HG03196 (cell line): ENCODE results near the gene PPP1R3G.
"Not testable (repeated sequence)": the region's sequence is repeated elsewhere in the genome, so short reads cannot be mapped to it uniquely, and the experiment has no call there.

Source experiments
- ATAC-seq: cut with Tn5 transposase; IDR thresholded peaks from one replicate; pipeline ENCODE4 v1.9.1; 2021; ENCODE audit not compliant: unreplicated experiment

Gene PPP1R3G

GRCh38 chr6:5084781-5085647 is at the start of gene PPP1R3G:
TSS of gene PPP1R3G (plus strand) at chr6:5085341. CDS start at chr6:5085486, 145 bp downstream.
- no peak for ATAC-seq

DNA sequence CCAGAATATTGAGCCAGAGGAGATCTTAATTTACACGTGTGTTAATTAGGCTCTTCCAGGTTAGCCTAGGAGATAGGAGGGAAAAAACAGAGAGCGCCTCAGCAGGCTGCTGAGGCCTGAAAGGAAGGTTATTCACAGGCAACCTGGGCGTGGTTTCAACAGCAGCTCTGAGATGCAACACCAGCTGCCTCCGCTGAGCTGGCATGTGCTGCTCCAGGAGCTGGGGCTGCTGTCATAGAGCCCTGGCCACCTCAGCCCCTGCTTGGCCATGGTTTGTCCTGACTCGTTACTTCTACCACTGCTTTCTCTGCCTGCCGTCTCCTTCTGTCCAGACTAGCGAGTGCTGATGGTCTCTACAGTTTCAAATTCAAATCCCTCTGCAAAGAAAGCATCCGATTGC is 48.9 kb upstream of the PPP1R3G start:
- no peak for ATAC-seq

GRCh38 chr6:5041955-5042354 is 43.2 kb upstream of the PPP1R3G start:
- ATAC-seq = no peak

GRCh38 chr6:5042436-5042835 is 42.7 kb upstream of the PPP1R3G start:
- no peak for ATAC-seq

- no peak for ATAC-seq
Observed at GRCh38 chr6:5044866-5045265, 40.3 kb upstream of the PPP1R3G start.

- ATAC-seq = no peak
Observed at GRCh38 chr6:5045416-5045815, 39.7 kb upstream of the PPP1R3G start.

DNA sequence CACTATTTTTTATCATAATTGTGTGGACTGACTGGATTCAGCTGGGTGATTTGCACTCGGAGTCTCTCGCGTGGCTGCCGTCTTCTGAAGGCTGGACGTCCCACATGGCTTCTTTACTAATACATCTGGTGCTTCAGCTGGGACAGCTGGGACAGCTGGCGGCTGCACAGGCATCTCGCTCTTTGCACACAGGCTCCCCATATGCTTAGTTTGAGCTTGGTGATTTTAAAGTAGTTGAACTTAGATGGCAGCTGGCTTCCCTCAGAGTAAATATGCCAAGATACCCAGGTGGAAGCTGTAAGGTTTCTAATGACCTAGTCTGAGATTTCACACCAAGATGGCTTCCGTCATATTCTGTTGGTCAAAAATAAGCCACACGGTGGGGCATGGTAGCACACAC is 38.7 kb upstream of the PPP1R3G start:
- ATAC-seq = no peak

DNA sequence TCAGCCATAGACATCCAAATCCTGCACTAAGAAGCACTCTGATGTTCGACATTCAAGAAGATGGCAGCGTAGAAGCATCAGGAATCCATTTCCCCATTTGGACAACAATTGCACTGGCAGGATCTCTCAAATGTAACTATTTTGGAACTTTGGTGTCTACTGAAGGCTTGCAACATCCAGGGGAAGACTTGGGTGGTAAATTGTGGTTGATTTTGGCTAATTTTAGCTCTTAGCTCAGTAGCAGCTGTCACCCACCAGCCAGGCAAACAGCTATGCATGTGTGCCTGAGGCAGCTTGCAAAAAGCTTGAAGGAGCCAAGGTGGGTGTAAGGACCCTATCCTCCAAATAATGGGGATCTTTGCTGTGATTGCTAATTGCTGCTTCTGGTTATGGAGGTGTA is 35.1 kb upstream of the PPP1R3G start:
- ATAC-seq = no peak

DNA sequence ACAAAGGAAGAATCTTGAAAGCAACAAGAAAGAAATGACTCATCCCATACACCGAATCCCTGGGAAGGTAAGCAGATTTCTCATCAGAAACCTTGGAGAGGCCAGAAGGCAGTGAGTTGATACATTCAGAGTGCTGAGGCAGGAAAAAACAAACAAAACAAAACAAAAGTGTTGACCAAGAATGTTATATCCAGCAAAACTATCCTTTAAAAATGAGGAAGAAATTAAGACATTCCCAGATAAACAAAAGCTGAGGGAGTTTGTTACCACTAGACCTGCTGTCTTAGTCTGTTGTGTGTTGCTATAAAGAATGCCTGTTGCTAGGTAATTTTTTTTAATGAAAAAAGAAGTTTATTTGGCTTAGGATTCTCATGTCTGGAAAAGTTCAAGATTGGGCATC is 33.7 kb upstream of the PPP1R3G start:
- no peak for ATAC-seq

DNA sequence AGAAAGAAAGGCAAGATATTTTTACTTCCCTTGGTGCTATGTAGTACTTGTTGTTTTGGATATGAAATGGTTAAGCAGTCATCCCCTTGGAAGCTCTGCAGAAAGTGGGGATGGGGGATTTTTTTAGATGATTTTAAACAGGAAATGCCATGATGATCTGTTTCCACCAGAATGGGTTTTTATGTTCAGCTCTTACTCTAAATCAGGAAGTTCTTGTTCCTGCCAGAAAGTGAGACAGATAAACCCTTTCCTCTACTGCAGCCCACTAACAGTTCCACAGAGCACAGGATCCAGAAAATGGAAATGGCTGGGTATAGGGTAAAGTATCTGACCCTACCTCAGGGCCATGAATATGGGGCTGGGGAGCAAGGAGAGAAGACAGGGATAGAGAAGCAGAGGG is 32.1 kb upstream of the PPP1R3G start:
- ATAC-seq = no peak

DNA sequence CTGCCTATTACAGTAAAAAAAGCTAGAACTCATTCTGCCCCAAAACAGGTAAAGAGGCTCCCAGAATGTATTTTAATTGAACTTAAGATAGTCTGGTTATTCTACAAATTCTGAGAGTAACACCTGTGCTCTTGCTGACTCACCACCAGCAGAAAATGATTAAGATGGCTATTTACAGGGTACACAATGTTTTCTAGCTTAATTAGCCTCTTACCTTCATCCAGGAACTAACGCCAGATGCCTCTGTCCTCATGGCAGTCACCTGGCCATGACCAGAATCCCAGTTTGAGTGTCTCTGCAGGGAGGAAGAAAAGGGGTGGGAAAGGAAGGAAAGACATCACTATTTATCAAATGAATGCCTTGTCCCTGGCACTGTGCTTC is 31.3 kb upstream of the PPP1R3G start:
- ATAC-seq = no peak

DNA sequence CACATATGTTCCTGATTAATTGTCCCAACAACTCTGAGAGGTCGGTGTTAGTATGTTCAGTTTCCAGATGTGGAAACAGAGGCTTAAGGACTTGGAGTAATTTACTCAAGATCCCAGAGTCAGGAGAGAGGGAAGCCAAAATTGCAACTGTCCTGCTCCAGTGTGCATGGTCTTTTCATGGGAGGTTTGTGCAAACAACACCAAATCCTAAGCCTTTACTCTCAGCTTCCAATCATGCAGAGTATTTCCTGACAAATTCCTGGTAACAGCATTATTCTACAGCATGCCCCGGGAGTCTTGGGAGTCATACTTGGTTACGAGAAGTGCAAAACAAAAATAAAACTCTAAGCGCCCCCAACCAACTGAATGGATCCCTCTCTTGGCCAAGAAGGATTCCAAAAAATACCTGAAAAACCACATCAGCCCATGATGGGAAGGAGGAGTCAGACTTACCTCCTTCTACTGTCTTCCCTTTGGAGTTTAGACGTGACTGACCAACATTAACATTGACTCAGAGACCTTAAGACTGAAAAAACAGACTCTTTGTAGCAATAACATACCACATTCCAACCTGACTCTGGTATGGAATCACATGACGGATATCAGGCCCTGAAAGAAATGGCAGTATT is 30.8 kb upstream of the PPP1R3G start:
- no peak for ATAC-seq

GRCh38 chr6:5055118-5055517 is 30.0 kb upstream of the PPP1R3G start:
- ATAC-seq = no peak

DNA sequence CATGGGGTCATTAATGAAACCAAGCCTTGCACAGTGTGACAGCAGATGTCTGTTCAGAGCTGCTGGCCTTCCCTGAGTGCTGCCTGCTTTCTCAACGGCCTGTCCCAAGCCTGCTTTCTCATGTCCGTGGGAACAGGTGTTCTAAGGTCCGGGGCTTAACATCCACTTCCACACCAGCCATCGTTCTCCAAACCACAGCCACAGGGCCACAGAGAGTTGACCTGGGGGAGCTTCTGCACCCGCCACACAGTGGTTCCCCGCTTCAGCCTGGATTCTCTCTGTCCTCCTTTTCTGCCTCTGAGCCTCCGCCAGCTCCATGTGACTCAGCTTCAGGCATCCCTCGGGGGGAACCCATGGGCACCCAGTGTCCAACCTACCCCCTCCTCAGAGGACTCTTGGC is 26.9 kb upstream of the PPP1R3G start:
- ATAC-seq = no peak

DNA sequence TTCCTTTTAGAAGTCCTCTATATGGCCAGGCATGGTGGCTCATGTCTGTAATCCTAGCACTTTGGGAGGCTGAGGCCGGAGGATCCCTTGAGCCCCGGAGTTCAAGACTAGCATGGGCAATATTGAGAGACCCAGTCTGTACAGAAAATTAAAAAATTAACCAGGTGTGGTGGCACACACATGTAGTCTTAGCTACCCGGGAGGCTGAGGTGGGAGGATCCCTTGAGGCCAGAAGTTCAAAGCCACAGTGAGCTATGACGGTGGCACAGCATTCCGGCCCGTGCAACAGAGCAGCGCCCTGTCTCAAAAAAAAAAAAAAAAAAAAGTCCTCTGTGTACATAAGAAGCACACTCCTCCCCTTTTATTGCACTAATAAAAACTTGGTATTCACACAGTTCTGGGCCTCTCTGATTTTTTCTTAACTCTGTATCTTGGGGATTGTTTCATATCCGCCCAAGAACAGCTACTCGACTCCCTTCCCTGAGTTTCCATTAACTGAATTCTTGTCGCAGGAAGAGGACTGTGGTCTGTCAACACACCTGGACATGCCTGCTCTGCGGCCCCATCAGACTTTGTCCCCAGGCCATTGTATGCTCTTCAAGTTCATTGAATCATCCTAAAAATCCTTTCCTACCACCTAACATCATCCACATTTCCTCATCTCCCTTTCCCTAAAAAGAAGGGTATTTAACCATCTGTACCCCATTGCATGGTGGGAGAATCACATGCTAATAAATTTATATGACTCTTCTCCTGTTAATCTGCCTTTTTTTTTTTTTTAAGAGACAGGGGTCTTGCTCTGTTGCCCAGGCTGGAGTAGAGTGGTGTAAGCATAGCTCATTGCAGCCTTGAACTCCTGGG is 25.9 kb upstream of the PPP1R3G start:
- ATAC-seq = no peak

- ATAC-seq = not testable (repeated sequence)
Observed at GRCh38 chr6:5060439-5060838, 24.7 kb upstream of the PPP1R3G start.

- no peak for ATAC-seq
Observed at GRCh38 chr6:5061152-5061551, 24.0 kb upstream of the PPP1R3G start.

GRCh38 chr6:5063617-5064016 is 21.5 kb upstream of the PPP1R3G start:
- ATAC-seq = no peak

- no peak for ATAC-seq
Observed at GRCh38 chr6:5066456-5067093, 18.6 kb upstream of the PPP1R3G start.

DNA sequence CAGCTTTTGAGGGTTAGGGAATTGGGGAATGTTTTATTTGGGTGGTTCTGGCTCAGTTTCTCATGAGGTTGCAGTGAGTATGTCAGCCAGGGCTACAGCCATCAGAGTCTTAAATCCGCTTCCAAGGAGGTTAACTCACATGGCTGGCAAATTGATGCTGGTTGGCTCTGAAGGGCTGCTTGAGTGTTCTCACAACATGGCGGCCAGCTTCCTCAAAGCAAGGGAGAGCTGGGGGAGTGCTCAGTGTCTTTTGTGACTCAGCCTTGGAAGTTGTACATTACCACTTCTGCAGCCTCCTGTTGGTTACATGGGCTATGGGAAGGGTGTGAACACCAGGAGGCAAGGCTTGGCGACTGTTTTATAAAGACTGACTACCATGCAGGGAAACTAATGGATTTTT is 17.8 kb upstream of the PPP1R3G start:
- no peak for ATAC-seq

DNA sequence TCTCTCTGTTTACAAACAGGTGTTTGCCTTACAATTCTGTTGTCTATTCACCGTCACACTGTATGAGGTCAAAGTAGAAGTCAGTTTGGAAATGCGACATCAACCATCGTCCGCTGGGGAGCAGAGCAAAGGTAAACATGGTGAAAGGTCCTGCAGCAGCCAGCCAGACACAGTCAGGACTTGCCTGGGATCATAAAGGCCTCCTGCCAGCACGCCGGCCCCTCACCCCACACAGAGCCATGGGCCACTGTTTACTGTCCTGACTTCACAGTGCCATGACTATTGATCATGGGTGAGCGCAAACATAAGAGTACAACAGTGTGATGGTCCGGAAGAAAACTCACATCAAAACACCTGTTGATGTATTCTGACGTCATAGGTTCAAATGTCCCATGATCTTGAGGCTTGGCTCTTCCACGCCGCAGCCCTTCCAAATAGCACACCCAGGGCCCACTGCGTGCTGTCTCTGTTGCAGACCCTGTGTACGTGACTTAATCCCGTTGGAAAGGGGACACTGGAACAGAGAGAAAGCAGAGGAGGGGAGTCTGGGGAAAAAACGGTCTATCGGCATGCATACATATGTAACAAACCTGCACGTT is 16.9 kb upstream of the PPP1R3G start:
- no peak for ATAC-seq
